NOMO-1 treated with DMSO at 0.1 percent for 48 hours (cell line): ENCODE results near the gene BIRC6.
A peak's percentile ranks its signal among the peaks of the same experiment; 100 is the strongest.
"Not testable (repeated sequence)": the region's sequence is repeated elsewhere in the genome, so short reads cannot be mapped to it uniquely, and the experiment has no call there.

Experiments
- DNase-seq: peaks from one replicate; lab custom pipeline; 2025; ENCODE audit not compliant: unreplicated experiment; lab: John Stamatoyannopoulos, UW

BIRC6 gene

GRCh38 chr2:32498306-32498705, 141.5 kb downstream of the BIRC6 start:
- peak; percentile 49 for DNase-seq

- DNase-seq: no peak
Measured at GRCh38 chr2:32502941-32503340, 146.1 kb downstream of the BIRC6 start.

GRCh38 chr2:32504877-32505478, 148.2 kb downstream of the BIRC6 start:
- no peak for DNase-seq

GRCh38 chr2:32506446-32506845, 149.6 kb downstream of the BIRC6 start:
- DNase-seq: peak; percentile 7

GRCh38 chr2:32514946-32515345, 158.1 kb downstream of the BIRC6 start:
- DNase-seq: no peak

GRCh38 chr2:32516567-32516966, 159.7 kb downstream of the BIRC6 start:
- DNase-seq: no peak

- DNase-seq: no peak
Measured at GRCh38 chr2:32522770-32523169, 165.9 kb downstream of the BIRC6 start.

GRCh38 chr2:32523686-32524085, 166.9 kb downstream of the BIRC6 start:
- no peak for DNase-seq

- DNase-seq: no peak
Measured at GRCh38 chr2:32532341-32532740, 175.5 kb downstream of the BIRC6 start.

GRCh38 chr2:32532961-32533360, 176.1 kb downstream of the BIRC6 start:
- no peak for DNase-seq

GRCh38 chr2:32534831-32535230, 178.0 kb downstream of the BIRC6 start:
- DNase-seq: no peak

GRCh38 chr2:32538735-32539134, 181.9 kb downstream of the BIRC6 start:
- no peak for DNase-seq

- DNase-seq: not testable (repeated sequence)
Measured at GRCh38 chr2:32552483-32552882, 195.7 kb downstream of the BIRC6 start.

- peak; percentile 87 for DNase-seq
Measured at GRCh38 chr2:32553829-32554432, 197.1 kb downstream of the BIRC6 start.

- DNase-seq: no peak
Measured at GRCh38 chr2:32558492-32558891, 201.7 kb downstream of the BIRC6 start.

GRCh38 chr2:32559136-32559535, 202.3 kb downstream of the BIRC6 start:
- DNase-seq: peak; percentile 45

GRCh38 chr2:32562906-32563305, 206.1 kb downstream of the BIRC6 start:
- no peak for DNase-seq

- no peak for DNase-seq
Measured at GRCh38 chr2:32564417-32565035, 207.7 kb downstream of the BIRC6 start.

- no peak for DNase-seq
Measured at GRCh38 chr2:32565902-32566301, 209.1 kb downstream of the BIRC6 start.

GRCh38 chr2:32572030-32572429, 215.2 kb downstream of the BIRC6 start:
- no peak for DNase-seq

- no peak for DNase-seq
Measured at GRCh38 chr2:32572737-32573136, 215.9 kb downstream of the BIRC6 start.

GRCh38 chr2:32591669-32592463, 235.0 kb downstream of the BIRC6 start:
- peak; percentile 76 for DNase-seq
